ENCODE measurements around the gene SEC62. TPM values are rescaled to one million over a fixed set of nuclear protein-coding genes. Genes with fewer than 3 reads are reported as not detected.
A peak's percentile ranks its signal among the peaks of the same experiment; 100 is the strongest.

Gene SEC62
- total RNA-seq, 3 donors from 2014 or later (not counting 1 experiment from before 2014, with no cell fraction given), result 83.3 to 88.5 (median 86.6) TPM

DNA sequence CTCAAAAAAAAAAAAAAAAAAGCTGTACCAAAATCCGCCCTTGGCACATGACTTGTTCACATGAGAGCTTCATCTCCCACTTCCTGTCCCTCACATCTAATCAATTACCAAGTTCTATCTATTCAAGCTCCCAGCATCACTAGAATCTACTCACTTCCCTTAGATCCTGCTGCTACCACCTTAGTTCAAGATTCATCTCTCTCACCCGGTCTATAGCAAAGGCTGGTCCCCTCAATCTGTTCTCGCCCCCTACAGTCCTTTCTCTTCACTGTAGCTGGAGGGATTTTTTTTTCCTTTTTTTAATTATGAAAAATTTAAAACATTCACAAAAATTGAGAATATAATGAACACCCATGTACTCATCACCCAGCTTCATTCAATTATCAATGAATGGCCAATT, 54.5 kb downstream of the SEC62 start:
- no peaks in the 10 kb centered on the region for H3K27me3 ChIP-seq (ENCODE audit: control insufficient read depth, insufficient read depth, low read length)
- H3K27ac Mint-ChIP-seq, result no peak overlapping the region
- DNase-seq (peak in 1 of 2 donors; percentile 21), ATAC-seq (no peak)
- no peaks in the 10 kb centered on the region for H3K4me1 ChIP-seq (ENCODE audit: control insufficient read depth, insufficient read depth, low read length)
- TF ChIP-seq, protein P1, sequence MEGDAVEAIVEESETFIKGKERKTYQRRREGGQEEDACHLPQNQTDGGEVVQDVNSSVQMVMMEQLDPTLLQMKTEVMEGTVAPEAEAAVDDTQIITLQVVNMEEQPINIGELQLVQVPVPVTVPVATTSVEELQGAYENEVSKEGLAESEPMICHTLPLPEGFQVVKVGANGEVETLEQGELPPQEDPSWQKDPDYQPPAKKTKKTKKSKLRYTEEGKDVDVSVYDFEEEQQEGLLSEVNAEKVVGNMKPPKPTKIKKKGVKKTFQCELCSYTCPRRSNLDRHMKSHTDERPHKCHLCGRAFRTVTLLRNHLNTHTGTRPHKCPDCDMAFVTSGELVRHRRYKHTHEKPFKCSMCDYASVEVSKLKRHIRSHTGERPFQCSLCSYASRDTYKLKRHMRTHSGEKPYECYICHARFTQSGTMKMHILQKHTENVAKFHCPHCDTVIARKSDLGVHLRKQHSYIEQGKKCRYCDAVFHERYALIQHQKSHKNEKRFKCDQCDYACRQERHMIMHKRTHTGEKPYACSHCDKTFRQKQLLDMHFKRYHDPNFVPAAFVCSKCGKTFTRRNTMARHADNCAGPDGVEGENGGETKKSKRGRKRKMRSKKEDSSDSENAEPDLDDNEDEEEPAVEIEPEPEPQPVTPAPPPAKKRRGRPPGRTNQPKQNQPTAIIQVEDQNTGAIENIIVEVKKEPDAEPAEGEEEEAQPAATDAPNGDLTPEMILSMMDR (IDR thresholded peaks at IDR 0.05), result no peak
- no peaks in the 10 kb centered on the region for H3K4me1 Mint-ChIP-seq
- intact Hi-C loops (cut with micrococcal nuclease), result no loop called here
- no peak overlapping the region for H3K4me3 Mint-ChIP-seq
- H3K27ac ChIP-seq (ENCODE audit: low read length), result no peak overlapping the region
- H3K9me3 ChIP-seq (ENCODE audit: control insufficient read depth, insufficient read depth, low read length), result no peaks in the 10 kb centered on the region
- WGBS (ENCODE audit: insufficient coverage), result 89% methylated on average over 1 of the region's 3 CpGs
- no peaks in the 10 kb centered on the region for H3K36me3 Mint-ChIP-seq
- H3K9me3 Mint-ChIP-seq, result no peaks in the 10 kb centered on the region
- peaks cover 13 to 22% of the 10 kb centered on the region in 2 donors for H3K27me3 Mint-ChIP-seq (ENCODE audit: low read depth in 2 of 2)
- H3K4me3 ChIP-seq (ENCODE audit: low read length), result no peak overlapping the region
- H3K36me3 ChIP-seq (ENCODE audit: control insufficient read depth, insufficient read depth, low read length), result no peaks in the 10 kb centered on the region

DNA sequence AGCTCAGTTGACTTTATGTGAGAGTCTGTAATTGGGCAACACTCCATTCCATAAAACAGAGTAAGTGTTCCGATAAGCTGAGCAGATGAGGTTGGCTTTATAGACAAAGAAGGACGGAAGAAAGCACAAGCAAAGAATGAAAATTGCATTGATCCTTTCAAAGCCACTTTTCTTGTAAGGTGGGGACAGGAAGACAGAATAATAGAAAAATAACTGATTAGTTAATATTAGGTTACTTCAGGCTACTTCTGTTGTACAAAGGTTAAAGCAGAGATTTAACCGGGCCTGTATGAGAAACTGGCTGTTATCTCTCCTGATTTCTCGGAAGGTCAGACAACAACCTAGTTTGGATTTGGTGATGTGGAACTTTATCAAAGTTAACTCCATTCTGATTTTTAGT, 55.7 kb downstream of the SEC62 start:
- Mint-ChIP-seq H3K27me3 (ENCODE audit: low read depth in 2 of 2) (peaks cover under 1 to 14% of the 10 kb centered on the region in 2 donors), H3K9me3 (no peaks in the 10 kb centered on the region), H3K4me1 (peaks cover 2 to 6% of the 10 kb centered on the region in 2 donors), H3K36me3 (no peaks in the 10 kb centered on the region), H3K4me3 (no peak overlapping the region), H3K27ac (no peak overlapping the region)
- ATAC-seq (no peak), DNase-seq (no peak)
- intact Hi-C loops (cut with micrococcal nuclease), result no loop called here
- Histone ChIP-seq H3K4me1 (ENCODE audit: control insufficient read depth, insufficient read depth, low read length) (peaks cover 2% of the 10 kb centered on the region), H3K9me3 (ENCODE audit: control insufficient read depth, insufficient read depth, low read length) (no peaks in the 10 kb centered on the region), H3K27me3 (ENCODE audit: control insufficient read depth, insufficient read depth, low read length) (peaks cover 2% of the 10 kb centered on the region), H3K36me3 (ENCODE audit: control insufficient read depth, insufficient read depth, low read length) (no peaks in the 10 kb centered on the region), H3K27ac (ENCODE audit: low read length) (no peak overlapping the region), H3K4me3 (ENCODE audit: low read length) (no peak overlapping the region)
- WGBS (ENCODE audit: insufficient coverage), result 100% methylated on average over 4 of the region's 4 CpGs
- TF ChIP-seq, protein P1 (IDR thresholded peaks at IDR 0.05), result no peak

DNA sequence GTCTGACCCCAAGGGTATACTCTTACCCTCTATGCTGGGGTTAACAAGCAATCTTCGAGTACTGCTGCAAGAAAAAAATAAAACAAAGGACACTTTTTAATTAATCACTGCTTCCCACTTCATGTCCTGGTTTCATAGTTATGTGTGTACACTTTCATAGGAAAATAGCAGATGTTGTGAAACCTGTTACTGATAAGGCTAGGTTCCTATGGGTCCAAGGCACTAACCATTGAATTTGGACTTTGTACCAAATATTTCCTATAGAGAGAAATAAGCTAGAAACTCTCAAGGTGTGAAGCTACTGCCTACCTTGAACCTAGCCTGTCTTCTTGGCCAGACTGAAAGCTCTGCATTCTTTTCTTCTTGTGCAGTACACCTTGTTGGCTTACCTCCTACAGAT, 56.6 kb downstream of the SEC62 start:
- Histone ChIP-seq H3K4me1 (ENCODE audit: control insufficient read depth, insufficient read depth, low read length) (peaks cover 8% of the 10 kb centered on the region), H3K27me3 (ENCODE audit: control insufficient read depth, insufficient read depth, low read length) (peaks cover 2% of the 10 kb centered on the region), H3K9me3 (ENCODE audit: control insufficient read depth, insufficient read depth, low read length) (no peaks in the 10 kb centered on the region), H3K4me3 (ENCODE audit: low read length) (no peak overlapping the region), H3K27ac (ENCODE audit: low read length) (no peak overlapping the region), H3K36me3 (ENCODE audit: control insufficient read depth, insufficient read depth, low read length) (no peaks in the 10 kb centered on the region)
- intact Hi-C loops (cut with micrococcal nuclease), result no loop called here
- Mint-ChIP-seq H3K27me3 (ENCODE audit: low read depth in 2 of 2) (peaks cover 0 to 14% of the 10 kb centered on the region in 2 donors), H3K4me1 (peaks cover 8 to 11% of the 10 kb centered on the region in 2 donors), H3K27ac (no peak overlapping the region), H3K9me3 (no peaks in the 10 kb centered on the region), H3K4me3 (no peak overlapping the region), H3K36me3 (no peaks in the 10 kb centered on the region)
- ATAC-seq, result no peak
- TF ChIP-seq, protein P1 (IDR thresholded peaks at IDR 0.05), result no peak
- 92% methylated on average over 1 of the region's 1 CpG for WGBS (ENCODE audit: insufficient coverage)
- DNase-seq, result no peak

DNA sequence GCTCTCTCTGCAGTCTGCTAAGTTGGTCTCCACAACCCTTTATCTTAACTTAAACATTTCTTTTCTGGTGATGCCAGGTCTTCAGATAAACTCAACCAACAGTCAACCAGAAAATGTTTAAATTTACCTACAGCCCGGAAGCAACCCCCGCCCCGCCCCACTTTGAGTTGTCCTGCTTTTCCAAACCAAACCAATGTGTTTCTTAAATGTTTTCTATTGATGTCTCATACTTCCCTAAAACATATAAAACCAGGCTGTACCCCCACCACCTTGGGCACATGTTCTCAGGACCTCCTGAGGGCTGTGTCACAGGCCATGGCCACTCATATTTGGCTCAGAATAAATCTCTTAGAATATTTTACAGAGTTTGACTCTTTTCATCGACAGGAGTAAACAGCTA, 58.0 kb downstream of the SEC62 start:
- H3K4me1 ChIP-seq (ENCODE audit: control insufficient read depth, insufficient read depth, low read length), result peaks cover 8% of the 10 kb centered on the region
- Mint-ChIP-seq H3K36me3 (no peaks in the 10 kb centered on the region), H3K27me3 (ENCODE audit: low read depth in 2 of 2) (peaks cover 0 to 10% of the 10 kb centered on the region in 2 donors), H3K9me3 (no peaks in the 10 kb centered on the region), H3K4me3 (no peak overlapping the region), H3K4me1 (peaks cover 8 to 11% of the 10 kb centered on the region in 2 donors), H3K27ac (no peak overlapping the region)
- H3K27ac ChIP-seq (ENCODE audit: low read length), result no peak overlapping the region
- H3K9me3 ChIP-seq (ENCODE audit: control insufficient read depth, insufficient read depth, low read length), result no peaks in the 10 kb centered on the region
- DNase-seq (no peak), ATAC-seq (no peak)
- no peak overlapping the region for H3K4me3 ChIP-seq (ENCODE audit: low read length)
- no peaks in the 10 kb centered on the region for H3K36me3 ChIP-seq (ENCODE audit: control insufficient read depth, insufficient read depth, low read length)
- peaks cover 2% of the 10 kb centered on the region for H3K27me3 ChIP-seq (ENCODE audit: control insufficient read depth, insufficient read depth, low read length)
- intact Hi-C loops (cut with micrococcal nuclease), result no loop called here
- TF ChIP-seq, protein P1 (IDR thresholded peaks at IDR 0.05), result no peak
- 93% methylated on average over 4 of the region's 4 CpGs for WGBS (ENCODE audit: insufficient coverage)

All from natural killer cell (primary cell).